Tibial artery (tissue), 4 donors: ENCODE results near the gene APOBR.

Source experiments
- DNase-seq, 2 donors: peaks; one replicate each; pipeline ENCODE4 v3.0.0-alpha.2; 2019
- H3K27ac ChIP-seq, 2 donors: fragments of 200-600 bp; sonication (generic) in 1 of 2; 1 replicate in 1 of 2; 2 replicates in 1 of 2; pipeline ENCODE4 v1.5.1; 2018 to 2019; ENCODE audit warnings: mild to moderate bottlenecking in 1 of 2
- H3K27me3 ChIP-seq, 2 donors: fragments of 200-600 bp; sonication (generic) in 1 of 2; one replicate each; pipeline versions ENCODE4 v1.5.1 to v1.6.0; 2016 to 2019
- H3K36me3 ChIP-seq, 3 donors: fragments of 200-600 bp; sonication (generic) in 2 of 3; one replicate each; pipeline ENCODE4 v1.5.1; 2016 to 2019; ENCODE audit warnings: mild to moderate bottlenecking in 2 of 3
- H3K4me1 ChIP-seq, 4 donors: fragments of 200-600 bp; sonication (generic) in 2 of 4; 1 replicate in 3 of 4; 2 replicates in 1 of 4; pipeline ENCODE4 v1.5.1; 2016 to 2019
- H3K4me3 ChIP-seq, 2 donors: fragments of 200-600 bp; sonication (generic) in 1 of 2; 1 replicate in 1 of 2; 2 replicates in 1 of 2; pipeline ENCODE4 v1.5.1; 2018 to 2019; ENCODE audit warnings: mild to moderate bottlenecking in 2 of 2
- H3K9me3 ChIP-seq, 3 donors: fragments of 200-600 bp; sonication (generic) in 1 of 3; one replicate each; pipeline ENCODE4 v1.5.1; 2016 to 2019
- intact Hi-C: fragments of 100-400 bp; cut with DNase I; formaldehyde crosslinking; loops from one replicate; pipeline ENCODE4 v1.15.0; 2023; ENCODE audit warnings: low total_unique reads
- TF ChIP-seq, protein P1 (sequence below), 2 experiments: fragments of 200-600 bp in 1 of 2; fragments of 450-650 bp in 1 of 2; IDR thresholded peaks; one replicate each; pipeline ENCODE4 v1.5.1; 2017 to 2019; ENCODE audit warnings: antibody characterized with exemption in 2 of 2, mild to moderate bottlenecking in 1 of 2, moderate library complexity in 1 of 2

Gene APOBR

DNA sequence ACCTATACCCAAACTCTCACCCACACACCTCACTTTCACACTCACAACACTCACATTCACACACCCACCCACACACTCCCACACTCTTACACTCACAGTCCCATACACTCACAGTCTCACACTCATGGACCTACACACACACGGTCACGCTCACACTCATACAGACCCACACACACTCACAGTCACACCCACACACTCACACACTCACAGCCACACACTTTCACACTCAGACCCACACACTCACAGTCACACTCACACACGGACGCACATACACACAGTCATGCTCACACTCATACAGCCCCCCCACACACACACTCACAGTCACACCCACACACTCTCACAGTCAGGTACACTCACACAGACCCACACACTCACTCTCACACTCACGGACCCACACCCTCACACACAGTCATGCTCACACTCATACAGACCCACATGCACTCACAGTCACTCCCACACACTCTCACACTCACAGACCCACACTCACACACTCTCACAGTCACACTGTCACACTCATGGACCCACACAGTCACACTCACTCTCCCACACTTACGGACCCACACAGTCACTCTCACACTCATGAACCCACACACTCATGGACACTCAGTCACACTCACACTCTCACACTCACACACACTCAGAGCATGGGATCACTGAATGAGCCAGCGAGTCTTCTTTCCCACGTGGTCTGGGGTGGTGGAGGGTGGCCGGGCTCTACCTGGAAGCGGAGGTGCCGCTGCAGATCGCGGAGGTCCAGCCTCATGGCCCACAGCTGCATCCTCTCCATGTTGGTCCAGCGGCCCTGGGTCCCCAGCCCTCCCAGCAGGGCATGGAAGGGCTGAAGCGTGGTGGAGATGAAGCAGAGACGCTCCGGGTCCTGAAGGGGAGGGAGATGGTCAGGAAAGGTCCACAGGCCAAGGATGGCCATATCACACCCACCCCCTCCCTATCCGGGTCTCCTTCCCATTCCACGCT is 7.1 kb downstream of the APOBR start:
- DNase-seq, result no peak
- TF ChIP-seq, protein P1, sequence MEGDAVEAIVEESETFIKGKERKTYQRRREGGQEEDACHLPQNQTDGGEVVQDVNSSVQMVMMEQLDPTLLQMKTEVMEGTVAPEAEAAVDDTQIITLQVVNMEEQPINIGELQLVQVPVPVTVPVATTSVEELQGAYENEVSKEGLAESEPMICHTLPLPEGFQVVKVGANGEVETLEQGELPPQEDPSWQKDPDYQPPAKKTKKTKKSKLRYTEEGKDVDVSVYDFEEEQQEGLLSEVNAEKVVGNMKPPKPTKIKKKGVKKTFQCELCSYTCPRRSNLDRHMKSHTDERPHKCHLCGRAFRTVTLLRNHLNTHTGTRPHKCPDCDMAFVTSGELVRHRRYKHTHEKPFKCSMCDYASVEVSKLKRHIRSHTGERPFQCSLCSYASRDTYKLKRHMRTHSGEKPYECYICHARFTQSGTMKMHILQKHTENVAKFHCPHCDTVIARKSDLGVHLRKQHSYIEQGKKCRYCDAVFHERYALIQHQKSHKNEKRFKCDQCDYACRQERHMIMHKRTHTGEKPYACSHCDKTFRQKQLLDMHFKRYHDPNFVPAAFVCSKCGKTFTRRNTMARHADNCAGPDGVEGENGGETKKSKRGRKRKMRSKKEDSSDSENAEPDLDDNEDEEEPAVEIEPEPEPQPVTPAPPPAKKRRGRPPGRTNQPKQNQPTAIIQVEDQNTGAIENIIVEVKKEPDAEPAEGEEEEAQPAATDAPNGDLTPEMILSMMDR (IDR thresholded peaks at IDR 0.05), result no peak
- Histone ChIP-seq H3K4me3 (no peak overlapping the region), H3K27me3 (peaks cover 0 to 24% of the 10 kb centered on the region in 2 donors), H3K9me3 (no peaks in the 10 kb centered on the region), H3K27ac (no peak overlapping the region), H3K4me1 (peaks cover 0 to 4% (median 0%) of the 10 kb centered on the region in 4 donors), H3K36me3 (no peaks in the 10 kb centered on the region)
- intact Hi-C loops, result no loop called here

DNA sequence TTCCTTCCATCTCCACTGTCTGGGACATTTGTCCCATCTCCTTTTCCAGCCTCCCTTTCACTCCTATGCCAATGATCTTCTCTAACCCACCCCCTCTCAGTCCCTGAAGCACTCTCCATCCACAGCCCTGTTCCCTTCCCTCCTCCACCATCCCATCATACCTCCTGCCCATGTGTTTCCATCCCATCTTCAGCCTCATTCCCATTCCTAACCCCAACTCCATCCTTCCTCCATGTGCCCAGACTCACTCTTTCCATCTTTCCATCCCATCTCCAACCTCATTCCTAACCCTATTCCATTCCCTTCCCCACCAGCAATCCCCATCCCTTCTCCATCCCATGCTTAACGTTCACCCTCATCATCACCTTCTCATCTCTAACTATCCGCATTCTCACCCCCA is 7.8 kb downstream of the APOBR start:
- no peak for DNase-seq
- Histone ChIP-seq H3K4me1 (peaks cover 0 to 4% (median 0%) of the 10 kb centered on the region in 4 donors), H3K36me3 (no peaks in the 10 kb centered on the region), H3K27ac (no peak overlapping the region), H3K4me3 (no peak overlapping the region), H3K27me3 (peaks cover 0 to 31% of the 10 kb centered on the region in 2 donors), H3K9me3 (no peaks in the 10 kb centered on the region)
- TF ChIP-seq, protein P1 (IDR thresholded peaks at IDR 0.05), result no peak
- intact Hi-C loops, result no loop called here

DNA sequence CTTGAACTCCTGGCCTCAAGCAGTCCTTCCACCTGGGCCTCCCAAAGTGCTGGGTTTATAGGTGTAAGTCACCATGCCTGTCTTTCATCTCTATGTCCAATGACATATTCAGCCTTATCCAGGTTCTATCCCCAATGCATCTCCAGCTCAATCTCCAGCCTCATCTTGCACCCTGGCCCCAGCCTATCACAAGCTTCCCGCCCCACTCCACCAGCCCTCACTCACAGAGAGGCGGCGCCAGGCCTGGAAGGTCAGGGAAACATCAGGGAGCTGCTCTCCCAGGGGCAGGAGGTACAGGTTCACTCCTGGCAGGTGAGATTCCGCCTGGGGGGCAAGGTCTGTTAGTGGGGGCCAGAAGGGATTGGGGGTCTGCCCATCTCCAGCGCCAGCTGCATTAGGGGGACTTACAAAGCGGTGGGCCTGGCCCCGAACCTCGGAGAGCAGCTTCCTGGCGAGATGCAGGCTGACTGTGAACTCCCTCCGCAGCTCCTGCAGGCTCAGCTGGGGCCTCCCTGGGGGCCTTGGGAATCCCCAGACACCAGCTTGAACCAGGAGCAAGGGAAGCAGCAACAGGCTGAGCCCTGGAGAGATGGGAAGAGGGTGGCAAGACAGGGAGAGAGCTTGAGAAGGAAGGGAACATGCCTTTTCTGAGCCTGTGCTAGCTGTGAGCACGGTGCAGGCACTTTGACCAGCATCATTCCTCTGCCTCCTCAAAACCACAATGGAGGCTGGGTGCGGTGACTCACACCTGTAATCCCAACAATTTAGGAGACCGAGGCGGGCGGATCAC is 9.2 kb downstream of the APOBR start:
- Histone ChIP-seq H3K4me1 (peaks cover 0 to 4% (median 0%) of the 10 kb centered on the region in 4 donors), H3K9me3 (no peaks in the 10 kb centered on the region), H3K4me3 (no peak overlapping the region), H3K27ac (no peak overlapping the region), H3K36me3 (no peaks in the 10 kb centered on the region), H3K27me3 (peaks cover 0 to 43% of the 10 kb centered on the region in 2 donors)
- intact Hi-C loops, result no loop called here
- TF ChIP-seq, protein P1 (IDR thresholded peaks at IDR 0.05), result no peak
- DNase-seq, result no peak

DNA sequence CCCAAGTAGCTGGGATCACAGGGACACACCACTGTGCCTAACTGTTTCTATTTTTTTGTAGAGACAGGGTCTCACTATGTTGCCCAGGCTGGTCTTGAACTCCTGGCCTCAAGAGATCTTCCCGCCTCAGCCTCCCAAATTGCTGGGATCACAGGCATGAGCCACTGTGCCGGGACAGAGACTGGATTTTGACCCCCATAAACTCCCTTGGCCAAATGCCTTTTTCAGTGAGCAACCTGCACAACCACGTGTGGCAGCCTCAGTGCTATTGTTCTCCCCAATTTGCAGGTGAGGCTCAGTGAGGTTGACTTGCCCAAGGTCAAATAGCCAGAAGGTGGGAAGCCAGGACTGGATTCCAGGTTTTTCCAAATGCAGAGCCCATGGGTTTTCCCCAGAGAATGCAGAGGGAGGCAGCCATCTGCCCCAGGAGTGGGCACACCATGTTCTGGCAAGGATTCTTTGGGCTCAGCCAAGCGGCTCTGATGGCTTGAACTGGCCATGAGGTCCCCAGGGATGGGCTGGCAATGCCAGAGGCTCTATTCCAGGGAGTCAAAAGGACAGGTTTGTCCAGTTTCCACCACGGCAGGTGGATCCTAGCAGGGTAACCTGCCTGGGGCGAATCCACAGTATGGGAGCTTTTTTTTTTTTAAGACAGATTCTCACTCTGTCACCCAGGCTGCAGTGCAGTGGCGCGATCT is 10.4 kb downstream of the APOBR start:
- H3K27me3 ChIP-seq, result peaks cover 0 to 43% of the 10 kb centered on the region in 2 donors
- no peaks in the 10 kb centered on the region for H3K36me3 ChIP-seq
- no peaks in the 10 kb centered on the region for H3K9me3 ChIP-seq
- intact Hi-C loops, result no loop called here
- TF ChIP-seq, protein P1 (IDR thresholded peaks at IDR 0.05), result no peak
- H3K4me1 ChIP-seq, result peaks cover 0 to 4% (median 0%) of the 10 kb centered on the region in 4 donors
- DNase-seq, result no peak
- no peak overlapping the region for H3K4me3 ChIP-seq
- H3K27ac ChIP-seq, result no peak overlapping the region

DNA sequence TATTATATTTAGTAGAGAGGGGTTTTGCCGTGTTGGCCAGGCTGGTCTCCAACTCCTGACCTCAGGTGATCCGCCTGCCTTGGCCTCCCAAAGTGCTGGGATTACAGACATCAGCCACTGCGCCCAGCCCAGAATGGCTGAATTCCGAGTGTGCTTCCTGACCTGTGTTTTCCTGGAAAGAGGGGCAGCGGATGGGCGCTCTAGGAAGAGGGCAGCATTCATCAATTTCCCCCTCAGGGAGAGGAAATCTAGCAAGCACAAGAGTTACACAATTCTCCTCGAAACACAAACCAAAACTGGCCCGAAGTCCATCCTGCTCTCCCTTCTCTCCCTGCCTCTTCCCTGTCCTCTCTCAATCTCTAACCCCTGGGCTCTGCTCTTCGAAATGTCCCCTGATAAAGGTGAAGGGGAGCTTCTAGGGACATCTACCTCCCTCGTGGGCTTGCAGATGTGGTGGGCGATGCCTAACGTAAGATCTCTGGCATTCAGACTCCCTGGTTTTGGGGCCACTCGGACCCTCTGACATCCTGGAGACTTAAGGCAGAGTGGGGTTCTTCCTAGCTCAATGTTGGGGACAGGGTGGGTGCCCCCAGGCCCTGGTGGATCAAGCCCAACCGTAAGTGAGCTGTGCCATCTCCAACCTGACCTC is 11.2 kb downstream of the APOBR start:
- TF ChIP-seq, protein P1 (IDR thresholded peaks at IDR 0.05), result no peak
- Histone ChIP-seq H3K9me3 (no peaks in the 10 kb centered on the region), H3K27me3 (peaks cover 0 to 43% of the 10 kb centered on the region in 2 donors), H3K36me3 (no peaks in the 10 kb centered on the region), H3K4me1 (peaks cover 0 to 4% (median 0%) of the 10 kb centered on the region in 4 donors), H3K4me3 (no peak overlapping the region), H3K27ac (no peak overlapping the region)
- intact Hi-C loops, result no loop called here
- DNase-seq, result no peak
